HepG2 (cell line): ENCODE data around the gene UNC5A. TPM values are rescaled to one million over a fixed set of nuclear protein-coding genes. Genes with fewer than 3 reads are reported as not detected.

ENCODE experiments used
- ATAC-seq: fragments of 200-7000 bp; cut with Tn5 transposase; 3 replicates; pipeline ENCODE4 v1.9.1; 2020; ENCODE audit warnings: mild to moderate bottlenecking, moderate library complexity
- BruUV-seq: library from RNA; stranded (reverse); fragments of 400-500 nt; replicated peaks from 2 replicates; lab custom pipeline; 2021; lab: Mats Ljungman, UMichigan
- CTCF ChIA-PET: fragments of 300-600 bp; formaldehyde crosslinking; extraction: SDS; loops from one replicate; lab custom pipeline; 2021; ENCODE audit warnings: low total read pairs, inconsistent platforms, low intra/inter-chr PET ratio; lab: Yijun Ruan, JAX
- POLR2A ChIA-PET: fragments of 350-600 bp; sonication (Branson Sonifier 250); formaldehyde crosslinking; loops from one replicate; lab custom pipeline; 2020; ENCODE audit warnings: antibody characterized with exemption, inconsistent platforms; lab: Yijun Ruan, JAX
- DNase-seq: peaks from one replicate; pipeline ENCODE4 v3.0.0-alpha.2; 2015; ENCODE audit warnings: low spot score
- FAIRE-seq: peaks from 3 replicates; lab custom pipeline; 2011; peaks lifted over from hg19 to GRCh38; lab: Jason Lieb, UNC
- H2AFZ ChIP-seq: one replicate; pipeline ENCODE4 v1.6.1; 2011; ENCODE audit warnings: low read length, inconsistent platforms
- H3K27ac ChIP-seq: fragments of 300-600 bp; 3 replicates; pipeline ENCODE4 v1.8.0; 2011; ENCODE audit warnings: mixed run types, mild to moderate bottlenecking, mixed read lengths, low read length, inconsistent platforms; ENCODE audit not compliant: insufficient read depth; ENCODE audit errors: extremely low read length
- H3K27me3 ChIP-seq, 2 experiments: fragments of 200-600 bp in 1 of 2; 2 replicates in 1 of 2; 3 replicates in 1 of 2; pipeline versions ENCODE4 v1.6.0 to v1.8.0; 2011; ENCODE audit warnings: low read length in 2 of 2, mild to moderate bottlenecking in 2 of 2, moderate library complexity in 2 of 2, inconsistent platforms in 1 of 2; ENCODE audit not compliant: insufficient read depth in 2 of 2, control insufficient read depth in 1 of 2
- H3K36me3 ChIP-seq, 2 experiments: fragments of 200-600 bp in 1 of 2; replicated peaks in 1 of 2; 2 replicates in 1 of 2; 3 replicates in 1 of 2; pipeline versions ENCODE4 v1.5.1 to v1.8.0; 2011; ENCODE audit warnings: low read length in 2 of 2, inconsistent platforms in 1 of 2; ENCODE audit not compliant: insufficient read depth in 2 of 2, control insufficient read depth in 1 of 2
- H3K4me1 ChIP-seq: 2 replicates; pipeline ENCODE4 v1.5.1; 2012; ENCODE audit warnings: low read length, inconsistent platforms; ENCODE audit not compliant: insufficient read depth
- H3K4me2 ChIP-seq: 2 replicates; pipeline ENCODE4 v1.6.0; 2011; ENCODE audit warnings: low read depth, low read length, inconsistent platforms
- H3K4me3 ChIP-seq, 3 experiments: fragments of 200-600 bp in 1 of 3; sonication (generic), shearing (Covaris generic) in 1 of 3; replicated peaks in 1 of 3; 2 replicates each; pipeline ENCODE4 v1.5.1; 2011 to 2016; ENCODE audit warnings: low read length in 3 of 3, inconsistent platforms in 2 of 3, low read depth in 2 of 3, mild to moderate bottlenecking in 2 of 3, control low read depth in 1 of 3, mixed read lengths in 1 of 3; ENCODE audit not compliant: insufficient read depth in 1 of 3
- H3K79me2 ChIP-seq: one replicate; pipeline ENCODE4 v1.6.1; 2011; ENCODE audit warnings: low read length, inconsistent platforms; ENCODE audit not compliant: insufficient read depth
- H3K9ac ChIP-seq: 2 replicates; pipeline ENCODE4 v1.6.0; 2011; ENCODE audit warnings: mild to moderate bottlenecking, low read depth, low read length, inconsistent platforms; ENCODE audit not compliant: insufficient read depth
- H3K9me3 ChIP-seq: 2 replicates; pipeline ENCODE4 v1.5.1; 2012; ENCODE audit warnings: mild to moderate bottlenecking, low read length
- H4K20me1 ChIP-seq: 2 replicates; pipeline ENCODE4 v1.6.0; 2011; ENCODE audit warnings: inconsistent platforms, mild to moderate bottlenecking, low read length, moderate library complexity; ENCODE audit not compliant: insufficient read depth
- DRAP1 ChIP-seq: IDR thresholded peaks from 2 replicates; pipeline ENCODE4 v1.6.1; 2016; ENCODE audit warnings: missing genetic modification reagents, missing compliant biosample characterization
- FIP1L1 ChIP-seq: fragments of 200-400 bp; formaldehyde crosslinking; IDR thresholded peaks from 2 replicates; pipeline ENCODE4 v1.6.1; 2018; ENCODE audit warnings: low read depth, mild to moderate bottlenecking, low read length, moderate library complexity, borderline replicate concordance; ENCODE audit not compliant: insufficient read depth
- KLF15 ChIP-seq: sonication (generic); formaldehyde crosslinking; IDR thresholded peaks from 2 replicates; pipeline ENCODE4 v1.8.1; 2023; ENCODE audit warnings: borderline replicate concordance, mild to moderate bottlenecking, inconsistent platforms, missing genetic modification reagents, mixed read lengths
- NFKB2 ChIP-seq: sonication (generic); formaldehyde crosslinking; IDR thresholded peaks from 2 replicates; pipeline ENCODE4 v1.4.0; 2020; ENCODE audit warnings: missing genetic modification reagents, borderline replicate concordance
- THYN1 ChIP-seq: sonication (generic); formaldehyde crosslinking; IDR thresholded peaks from 2 replicates; pipeline ENCODE4 v1.8.1; 2023; ENCODE audit warnings: low read depth, mild to moderate bottlenecking, moderate library complexity, missing genetic modification reagents, borderline replicate concordance
- WIZ ChIP-seq: sonication (generic); formaldehyde crosslinking; IDR thresholded peaks from 2 replicates; pipeline ENCODE4 v1.5.1; 2020; ENCODE audit warnings: mild to moderate bottlenecking, missing genetic modification reagents
- ZFP41 ChIP-seq: sonication (generic); formaldehyde crosslinking; IDR thresholded peaks from 2 replicates; pipeline ENCODE4 v1.4.0; 2020; ENCODE audit warnings: mild to moderate bottlenecking, missing genetic modification reagents, borderline replicate concordance
- ZNF562 ChIP-seq: sonication (generic); formaldehyde crosslinking; IDR thresholded peaks from 2 replicates; pipeline ENCODE4 v1.8.0; 2022; ENCODE audit warnings: missing genetic modification reagents, borderline replicate concordance
- ZNF740 ChIP-seq: sonication (generic); formaldehyde crosslinking; IDR thresholded peaks from 2 replicates; pipeline ENCODE4 v1.4.0; 2020; ENCODE audit warnings: missing genetic modification reagents
- WGBS: methylation state at CpG from one replicate; pipeline ENCODE4 v1.1.6; 2017; ENCODE audit warnings: low lambda C conversion rate; 5-methylcytosine and 5-hydroxymethylcytosine counted together
- in situ Hi-C: cut with HindIII; loops from 2 replicates; pipeline ENCODE4 v1.10.0; 2017; ENCODE audit warnings: low pct_unique_long_range_greater_than_20kb; ENCODE audit not compliant: extremely low pct_ligation_motif_present
- intact Hi-C: fragments of 100-400 bp; cut with micrococcal nuclease; formaldehyde crosslinking; loops from one replicate; pipeline ENCODE4 v1.10.0; 2022; ENCODE audit not compliant: unreplicated experiment
- polyA plus RNA-seq, 8 experiments: library from polyadenylated mRNA; depleted of rRNA in 3 of 8; stranded (reverse) in 7 of 8; unstranded in 1 of 8; fragments of >200 nt; fragmentation: Illumina TruSeq in 4 of 8; extraction: Trizol in 4 of 8; gene quantifications; 2 replicates each; pipeline versions ENCODE4 v1.2.1 to v1.2.3, GENCODE V29; 2011 to 2016; ENCODE audit warnings: low read depth in 4 of 8, missing spikeins in 1 of 8, mixed read lengths in 1 of 8; ENCODE audit not compliant: insufficient read depth in 1 of 8
- total RNA-seq, 5 experiments: library from RNA; depleted of rRNA; stranded (reverse); fragments of >200 nt; fragmentation: Illumina TruSeq; extraction: Trizol; gene quantifications; 2 replicates each; pipeline ENCODE4 v1.2.3, GENCODE V29; 2016; ENCODE audit warnings: low read depth in 1 of 5

The UNC5A gene
- total and polyA plus RNA-seq, 2 of the 13 experiments (the other 11 are each of a cell fraction or from before 2014, with no cell fraction given), result not detected

GRCh38 chr5:176788091-176788490, 22.3 kb upstream of the UNC5A start:
- Histone ChIP-seq H3K79me2 (no peaks in the 10 kb centered on the region), H3K9ac (no peak overlapping the region), H3K27ac (no peak overlapping the region), H4K20me1 (no peaks in the 10 kb centered on the region), H3K4me2 (no peak overlapping the region), H3K4me1 (no peaks in the 10 kb centered on the region)
- ATAC-seq (no peak), FAIRE-seq (no peak)
- intact Hi-C loops, result no loop called here
- in situ Hi-C loops, result no loop called here
- TF ChIP-seq WIZ (no peak), THYN1 (no peak), ZFP41 (CRISPR knock-in tag) (no peak), FIP1L1 (no peak), KLF15 (CRISPR knock-in tag) (no peak), DRAP1 (CRISPR knock-in tag) (no peak), ZNF562 (CRISPR knock-in tag) (no peak), ZNF740 (CRISPR knock-in tag) (no peak), NFKB2 (no peak)
- TF ChIP-seq, all 625 proteins: peak for 0
- H3K9me3 ChIP-seq, result no peaks in the 10 kb centered on the region
- ChIA-PET POLR2A (no interaction called here), CTCF (no interaction called here)
- H2AFZ ChIP-seq, result no peak overlapping the region
- H3K4me3 ChIP-seq, result no peak overlapping the region
- no peak for DNase-seq
- 30% methylated on average over 7 of the region's 7 CpGs for WGBS
- H3K36me3 ChIP-seq, result no peaks in the 10 kb centered on the region
- no TSS peak for BruUV-seq
- peaks cover 8 to 52% of the 10 kb centered on the region in 2 experiments; a peak in 4 of 5 replicates for H3K27me3 ChIP-seq
